A549 (cell line): ENCODE results near the gene KIF26A. TPM values are rescaled to one million over a fixed set of nuclear protein-coding genes. Genes with fewer than 3 reads are reported as not detected.
A peak's percentile ranks its signal among the peaks of the same experiment; 100 is the strongest.

Experiments used
- ATAC-seq, 2 experiments: fragments of 200-7000 bp in 1 of 2; fragments of >200 bp in 1 of 2; cut with Nextera tagmentation in 1 of 2; cut with Tn5 transposase in 1 of 2; 3 replicates each; pipeline versions ENCODE4 v1.8.0 to v1.9.1; 2018 to 2020; ENCODE audit warnings: mild to moderate bottlenecking in 1 of 2, moderate library complexity in 1 of 2
- CTCF ChIA-PET: fragments of 300-600 bp; sonication (Branson Sonifier 250); formaldehyde crosslinking; extraction: SDS; loops from one replicate; lab custom pipeline; 2021; ENCODE audit warnings: antibody characterized with exemption, inconsistent platforms; lab: Yijun Ruan, JAX
- POLR2A ChIA-PET: fragments of 350-600 bp; formaldehyde crosslinking; extraction: SDS; loops from one replicate; lab custom pipeline; 2021; ENCODE audit warnings: antibody characterized with exemption, inconsistent platforms; lab: Yijun Ruan, JAX
- DNase-seq, 2 experiments: peaks; one replicate each; pipeline versions ENCODE4 v3.0.0 to v3.0.0-alpha.2; 2011 to 2016; ENCODE audit warnings: low read depth in 1 of 2, low spot score in 1 of 2
- FAIRE-seq: peaks from 2 replicates; lab custom pipeline; 2011; peaks lifted over from hg19 to GRCh38; lab: Jason Lieb, UNC
- H3K27ac ChIP-seq, 2 experiments: fragments of >200 bp; sonication (Bioruptor Twin); formaldehyde crosslinking; 3 replicates each; pipeline ENCODE4 v1.5.1; 2016 to 2017
- H3K4me1 ChIP-seq: fragments of >200 bp; sonication (Bioruptor Twin); formaldehyde crosslinking; 3 replicates; pipeline ENCODE4 v1.6.1; 2016
- H3K4me2 ChIP-seq: fragments of >200 bp; sonication (Bioruptor Twin); formaldehyde crosslinking; 3 replicates; pipeline ENCODE4 v1.6.1; 2016
- H3K4me3 ChIP-seq: fragments of >200 bp; sonication (Bioruptor Twin); formaldehyde crosslinking; 3 replicates; pipeline ENCODE4 v1.5.1; 2016
- H3K9me3 ChIP-seq: fragments of >200 bp; sonication (Bioruptor Twin); formaldehyde crosslinking; 3 replicates; pipeline ENCODE4 v1.6.1; 2016
- ATOH8 ChIP-seq: fragments of 250-450 bp; sonication (Bioruptor Pico); IDR thresholded peaks from 2 replicates; pipeline ENCODE4 v1.5.0; 2020; ENCODE audit warnings: low read depth, mild to moderate bottlenecking, moderate library complexity
- CBX2 ChIP-seq: fragments of 200-600 bp; sonication (generic); IDR thresholded peaks from 2 replicates; pipeline ENCODE4 v1.6.1; 2016; ENCODE audit warnings: low read depth, mild to moderate bottlenecking, borderline replicate concordance
- EHMT2 ChIP-seq: fragments of 200-600 bp; sonication (generic); IDR thresholded peaks from 2 replicates; pipeline ENCODE4 v1.6.1; 2016; ENCODE audit warnings: antibody characterized with exemption, low read depth, mild to moderate bottlenecking, moderate library complexity
- ELK1 ChIP-seq: fragments of 150-350 bp; IDR thresholded peaks from 2 replicates; pipeline ENCODE4 v1.6.1; 2014; ENCODE audit warnings: low read depth, mild to moderate bottlenecking, low read length
- ESRRA ChIP-seq: fragments of 150-350 bp; IDR thresholded peaks from 2 replicates; pipeline ENCODE4 v1.6.1; 2014; ENCODE audit warnings: mild to moderate bottlenecking, low read length, borderline replicate concordance
- FOXS1 ChIP-seq: fragments of 250-450 bp; sonication (Bioruptor Pico); IDR thresholded peaks from 2 replicates; pipeline ENCODE4 v1.5.0; 2020; ENCODE audit warnings: mild to moderate bottlenecking, moderate library complexity
- GATA3 ChIP-seq: IDR thresholded peaks from 2 replicates; pipeline ENCODE4 v1.6.1; 2012; ENCODE audit warnings: borderline replicate concordance
- HOXA7 ChIP-seq: fragments of 250-450 bp; sonication (Bioruptor Pico); IDR thresholded peaks from 2 replicates; pipeline ENCODE4 v1.5.0; 2020; ENCODE audit warnings: mild to moderate bottlenecking, moderate library complexity
- HOXB5 ChIP-seq: fragments of 250-450 bp; sonication (Bioruptor Pico); IDR thresholded peaks from 2 replicates; pipeline ENCODE4 v1.5.0; 2020; ENCODE audit warnings: mild to moderate bottlenecking, moderate library complexity
- JUNB ChIP-seq: fragments of >200 bp; sonication (Bioruptor Twin); formaldehyde crosslinking; IDR thresholded peaks from 2 replicates; pipeline ENCODE4 v1.6.1; 2016
- MAZ ChIP-seq: fragments of 150-350 bp; IDR thresholded peaks from 2 replicates; pipeline ENCODE4 v1.6.1; 2014; ENCODE audit warnings: antibody characterized with exemption, low read depth, low read length, borderline replicate concordance
- NPAS2 ChIP-seq: fragments of 250-450 bp; sonication (Bioruptor Pico); IDR thresholded peaks from 2 replicates; pipeline ENCODE4 v1.8.0; 2022; ENCODE audit warnings: mild to moderate bottlenecking, moderate library complexity, borderline replicate concordance
- PBX3 ChIP-seq: IDR thresholded peaks from 2 replicates; pipeline ENCODE4 v1.6.1; 2012
- PHF8 ChIP-seq: fragments of 200-600 bp; sonication (generic); IDR thresholded peaks from 2 replicates; pipeline ENCODE4 v1.6.1; 2016; ENCODE audit warnings: low read depth, mild to moderate bottlenecking, antibody characterized with exemption, moderate library complexity, borderline replicate concordance
- RNF2 ChIP-seq: fragments of 200-600 bp; sonication (generic); IDR thresholded peaks from 2 replicates; pipeline ENCODE4 v1.6.1; 2016; ENCODE audit warnings: low read depth, mild to moderate bottlenecking, antibody characterized with exemption, moderate library complexity, borderline replicate concordance
- SMC3 ChIP-seq: fragments of >200 bp; sonication (Bioruptor Twin); formaldehyde crosslinking; IDR thresholded peaks from 3 replicates; pipeline ENCODE4 v1.6.1; 2018; ENCODE audit warnings: inconsistent platforms
- SREBF2 ChIP-seq: fragments of 450-650 bp; IDR thresholded peaks from 2 replicates; pipeline ENCODE4 v1.6.1; 2014; ENCODE audit warnings: mild to moderate bottlenecking, moderate library complexity
- ZNF302 ChIP-seq: fragments of 250-450 bp; sonication (Bioruptor Pico); IDR thresholded peaks from 2 replicates; pipeline ENCODE4 v1.9.0; 2021; ENCODE audit warnings: inconsistent platforms, mild to moderate bottlenecking, moderate library complexity
- WGBS: methylation state at CpG from one replicate; pipeline ENCODE4 v1.1.6; 2017; ENCODE audit errors: missing lambda C conversion rate; 5-methylcytosine and 5-hydroxymethylcytosine counted together
- polyA plus RNA-seq, 4 experiments: library from polyadenylated mRNA; depleted of rRNA in 3 of 4; stranded (reverse); fragments of >200 nt; fragmentation: RNase III in 1 of 4; extraction: RNeasy Plus Mini Kit Qiagen cat#74134 plus additional on column Dnase treatment in 1 of 4; gene quantifications; 2 replicates in 3 of 4; 3 replicates in 1 of 4; pipeline ENCODE4 v1.2.3, GENCODE V29; 2011 to 2017
- TF ChIP-seq, protein P1 (sequence below): fragments of 200-600 bp; sonication (generic); IDR thresholded peaks from 2 replicates; pipeline ENCODE4 v1.6.1; 2016; ENCODE audit warnings: antibody characterized with exemption, mild to moderate bottlenecking, moderate library complexity
- TF ChIP-seq, protein P2 (sequence below): IDR thresholded peaks from 2 replicates; pipeline ENCODE4 v1.6.1; 2012; ENCODE audit warnings: low read depth, borderline replicate concordance

The KIF26A gene
- polyA plus RNA-seq, 2 of the 4 experiments (the other 2 are of a cell fraction): 0.28 to 2.3 TPM

DNA sequence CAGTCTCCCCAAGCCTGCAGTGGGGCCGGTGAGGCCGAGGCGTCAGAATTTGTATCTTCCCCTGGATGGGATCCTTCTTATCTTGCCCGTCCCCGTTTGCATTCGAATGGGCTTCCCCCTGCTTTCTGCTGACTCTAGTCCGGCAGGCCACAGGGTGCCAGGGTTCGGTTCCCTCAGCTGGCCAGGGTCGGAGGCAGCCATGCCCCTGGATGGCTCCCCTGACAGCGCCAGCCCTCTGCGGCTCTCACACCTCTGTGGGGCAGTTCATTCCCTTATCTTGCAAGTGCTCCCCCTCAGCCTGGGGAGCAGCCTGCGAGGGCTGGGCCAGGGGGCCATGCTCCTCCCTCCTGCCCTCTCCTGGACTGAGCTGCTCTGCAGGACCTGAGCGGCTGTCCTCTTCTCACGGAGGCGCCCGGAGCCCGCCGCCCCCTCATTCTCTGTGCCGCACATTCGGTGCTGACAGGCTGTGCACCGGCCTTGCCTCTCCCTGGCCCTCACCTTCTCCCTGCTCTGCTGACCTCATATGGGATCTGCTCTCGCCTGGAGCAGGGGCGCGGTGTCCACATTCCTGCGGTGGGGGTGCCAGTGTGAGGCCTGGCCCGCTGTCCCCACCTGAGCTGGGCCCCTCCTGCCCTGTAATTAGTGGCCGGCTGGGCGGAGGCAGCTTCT, 32.8 kb downstream of the KIF26A start:
- H3K4me3 ChIP-seq: no peak overlapping the region
- no peak for DNase-seq

DNA sequence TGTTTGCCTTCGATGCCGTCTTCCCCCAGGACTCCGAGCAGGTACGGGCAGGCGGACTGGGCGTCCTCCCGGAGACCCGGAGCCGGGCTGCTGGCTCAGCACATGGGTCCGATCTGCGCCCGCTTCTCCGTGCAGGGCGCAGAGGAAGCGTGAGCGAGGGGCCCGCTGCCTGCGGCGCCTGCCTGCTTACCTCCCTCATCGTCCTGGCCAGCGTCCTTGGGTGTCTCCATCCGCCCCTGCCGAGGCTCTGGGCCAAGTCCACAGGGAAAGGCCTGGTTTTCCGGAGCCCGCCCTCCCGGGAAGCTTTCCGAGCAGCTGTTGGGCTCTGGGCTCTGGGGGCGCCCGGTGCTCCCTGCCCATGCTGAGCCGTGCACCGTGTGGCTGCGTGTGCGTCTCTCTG, 33.5 kb downstream of the KIF26A start:
- FAIRE-seq (no peak), ATAC-seq (no peak), DNase-seq (no peak)
- ChIA-PET CTCF (no interaction called here), POLR2A (no interaction called here)
- H3K27ac ChIP-seq: no peak overlapping the region
- no peaks in the 10 kb centered on the region for H3K4me1 ChIP-seq
- no peak overlapping the region for H3K4me3 ChIP-seq
- no peak overlapping the region for H3K4me2 ChIP-seq
- H3K9me3 ChIP-seq: no peaks in the 10 kb centered on the region
- TF ChIP-seq ELK1: no peak
- no peak for TF ChIP-seq RNF2
- no peak for TF ChIP-seq HOXA7 (CRISPR knock-in tag)
- TF ChIP-seq JUNB: no peak
- TF ChIP-seq SREBF2: no peak
- TF ChIP-seq GATA3: no peak
- TF ChIP-seq ATOH8 (CRISPR knock-in tag): no peak
- TF ChIP-seq CBX2: no peak
- no peak for TF ChIP-seq MAZ
- TF ChIP-seq NPAS2 (CRISPR knock-in tag): no peak
- WGBS: 91% methylated on average over 27 of the region's 33 CpGs

More for the DNA sequence above, 32.8 kb downstream of the KIF26A start:
- WGBS: 78% methylated on average over 25 of the region's 28 CpGs
- CTCF ChIA-PET: interaction anchor here (0.6 kb wide), 1 partner anchor 44 kb away, joined by 3 read pairs; no protein-coding TSS in a partner anchor
- Histone ChIP-seq H3K27ac (no peak overlapping the region), H3K4me1 (no peaks in the 10 kb centered on the region), H3K9me3 (no peaks in the 10 kb centered on the region), H3K4me2 (no peak overlapping the region)
- ATAC-seq (peak in 1 of 2 experiments; percentile 14; a peak in 1 of 6 replicates), FAIRE-seq (no peak)
- TF ChIP-seq GATA3 (no peak), PHF8 (no peak), SMC3 (no peak), FOXS1 (no peak)
- TF ChIP-seq, protein P1, sequence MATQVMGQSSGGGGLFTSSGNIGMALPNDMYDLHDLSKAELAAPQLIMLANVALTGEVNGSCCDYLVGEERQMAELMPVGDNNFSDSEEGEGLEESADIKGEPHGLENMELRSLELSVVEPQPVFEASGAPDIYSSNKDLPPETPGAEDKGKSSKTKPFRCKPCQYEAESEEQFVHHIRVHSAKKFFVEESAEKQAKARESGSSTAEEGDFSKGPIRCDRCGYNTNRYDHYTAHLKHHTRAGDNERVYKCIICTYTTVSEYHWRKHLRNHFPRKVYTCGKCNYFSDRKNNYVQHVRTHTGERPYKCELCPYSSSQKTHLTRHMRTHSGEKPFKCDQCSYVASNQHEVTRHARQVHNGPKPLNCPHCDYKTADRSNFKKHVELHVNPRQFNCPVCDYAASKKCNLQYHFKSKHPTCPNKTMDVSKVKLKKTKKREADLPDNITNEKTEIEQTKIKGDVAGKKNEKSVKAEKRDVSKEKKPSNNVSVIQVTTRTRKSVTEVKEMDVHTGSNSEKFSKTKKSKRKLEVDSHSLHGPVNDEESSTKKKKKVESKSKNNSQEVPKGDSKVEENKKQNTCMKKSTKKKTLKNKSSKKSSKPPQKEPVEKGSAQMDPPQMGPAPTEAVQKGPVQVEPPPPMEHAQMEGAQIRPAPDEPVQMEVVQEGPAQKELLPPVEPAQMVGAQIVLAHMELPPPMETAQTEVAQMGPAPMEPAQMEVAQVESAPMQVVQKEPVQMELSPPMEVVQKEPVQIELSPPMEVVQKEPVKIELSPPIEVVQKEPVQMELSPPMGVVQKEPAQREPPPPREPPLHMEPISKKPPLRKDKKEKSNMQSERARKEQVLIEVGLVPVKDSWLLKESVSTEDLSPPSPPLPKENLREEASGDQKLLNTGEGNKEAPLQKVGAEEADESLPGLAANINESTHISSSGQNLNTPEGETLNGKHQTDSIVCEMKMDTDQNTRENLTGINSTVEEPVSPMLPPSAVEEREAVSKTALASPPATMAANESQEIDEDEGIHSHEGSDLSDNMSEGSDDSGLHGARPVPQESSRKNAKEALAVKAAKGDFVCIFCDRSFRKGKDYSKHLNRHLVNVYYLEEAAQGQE: no peak
- TF ChIP-seq, protein P2, sequence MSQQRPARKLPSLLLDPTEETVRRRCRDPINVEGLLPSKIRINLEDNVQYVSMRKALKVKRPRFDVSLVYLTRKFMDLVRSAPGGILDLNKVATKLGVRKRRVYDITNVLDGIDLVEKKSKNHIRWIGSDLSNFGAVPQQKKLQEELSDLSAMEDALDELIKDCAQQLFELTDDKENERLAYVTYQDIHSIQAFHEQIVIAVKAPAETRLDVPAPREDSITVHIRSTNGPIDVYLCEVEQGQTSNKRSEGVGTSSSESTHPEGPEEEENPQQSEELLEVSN: no peak
- POLR2A ChIA-PET: no interaction called here

GRCh38 chr14:104172349-104172748, 34.0 kb downstream of the KIF26A start:
- DNase-seq (no peak), FAIRE-seq (no peak), ATAC-seq (no peak)
- Histone ChIP-seq H3K27ac (no peak overlapping the region), H3K4me1 (no peaks in the 10 kb centered on the region), H3K4me2 (no peak overlapping the region), H3K9me3 (no peaks in the 10 kb centered on the region), H3K4me3 (no peak overlapping the region)
- TF ChIP-seq ZNF302 (CRISPR knock-in tag) (no peak), EHMT2 (no peak), ESRRA (no peak), PBX3 (no peak), HOXB5 (CRISPR knock-in tag) (no peak), ATOH8 (CRISPR knock-in tag) (no peak), PHF8 (no peak)
- TF ChIP-seq, protein P2: no peak
- ChIA-PET CTCF (no interaction called here), POLR2A (no interaction called here)
- 89% methylated on average over 6 of the region's 13 CpGs for WGBS
